Activated effector memory CD4-positive, alpha-beta T cell treated with anti-CD3 and anti-CD28 coated beads, Interleukin-2, amount 50 U/mL, for 16 hours (primary cell): ENCODE results near the gene MEIKIN.
"Not testable (repeated sequence)": the region's sequence is repeated elsewhere in the genome, so short reads cannot be mapped to it uniquely, and the experiment has no call there.

Experiments used
- DNase-seq: peaks from one replicate; pipeline ENCODE4 v3.0.0-alpha.2; 2020

MEIKIN gene

DNA sequence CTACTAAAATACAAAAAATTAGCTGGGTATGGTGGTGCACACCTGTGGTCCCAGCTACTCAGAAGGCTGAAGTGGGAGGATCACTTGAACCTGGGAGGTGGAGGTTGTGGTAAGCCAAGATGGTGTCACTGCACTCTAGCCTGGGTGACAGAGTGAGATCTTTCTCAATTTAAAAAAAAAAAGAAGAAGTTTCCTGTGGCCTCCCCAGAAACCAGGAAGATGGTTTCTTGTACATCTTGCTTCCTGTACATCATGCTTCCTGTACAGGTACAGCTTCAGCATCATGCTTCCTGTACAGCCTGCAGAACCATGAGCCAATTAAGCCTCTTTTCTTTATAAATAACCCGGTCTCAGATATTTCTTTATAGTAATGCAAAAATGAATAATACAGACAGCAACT, 43.2 kb downstream of the MEIKIN start:
- DNase-seq, result not testable (repeated sequence)

DNA sequence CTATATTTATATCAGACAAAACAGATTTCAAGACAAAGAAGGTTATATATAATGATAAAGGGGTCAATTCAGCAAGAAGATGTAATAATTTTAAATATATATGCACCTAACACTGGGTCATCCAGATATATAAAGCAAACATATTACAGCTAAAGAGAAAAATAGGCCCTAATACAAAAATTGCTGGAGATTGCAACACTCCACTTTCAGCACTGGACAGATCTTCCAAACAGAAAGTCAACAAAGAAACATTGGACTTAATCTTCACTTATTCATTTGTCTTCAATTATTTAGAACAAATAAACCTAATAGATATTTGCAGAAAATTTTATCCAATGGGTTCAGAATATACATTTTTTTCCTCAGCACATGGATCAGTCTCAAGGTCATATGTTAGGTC, 45.8 kb downstream of the MEIKIN start:
- no peak for DNase-seq

DNA sequence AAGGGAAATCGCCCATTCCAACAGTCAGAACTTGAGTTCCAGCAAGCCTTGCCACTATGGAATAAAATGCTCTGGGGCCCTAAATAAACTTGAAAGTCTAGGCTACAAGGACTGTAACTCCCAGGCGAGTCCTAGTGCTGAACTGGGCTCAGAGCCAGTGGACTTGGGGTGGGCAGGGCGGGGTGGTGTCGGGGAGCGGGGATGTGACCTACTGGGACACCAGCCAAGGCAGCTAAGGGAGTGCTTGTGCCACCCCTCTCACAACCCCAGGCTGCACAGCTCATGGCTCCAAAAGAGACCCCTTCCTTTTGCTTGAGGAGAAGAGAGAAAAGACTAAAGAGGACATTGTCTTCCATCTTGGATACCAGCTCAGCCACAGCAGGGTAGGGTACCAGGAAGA, 61.5 kb downstream of the MEIKIN start:
- no peak for DNase-seq

- DNase-seq, result no peak
Measured at GRCh38 chr5:131879705-131880104, 65.8 kb downstream of the MEIKIN start.

DNA sequence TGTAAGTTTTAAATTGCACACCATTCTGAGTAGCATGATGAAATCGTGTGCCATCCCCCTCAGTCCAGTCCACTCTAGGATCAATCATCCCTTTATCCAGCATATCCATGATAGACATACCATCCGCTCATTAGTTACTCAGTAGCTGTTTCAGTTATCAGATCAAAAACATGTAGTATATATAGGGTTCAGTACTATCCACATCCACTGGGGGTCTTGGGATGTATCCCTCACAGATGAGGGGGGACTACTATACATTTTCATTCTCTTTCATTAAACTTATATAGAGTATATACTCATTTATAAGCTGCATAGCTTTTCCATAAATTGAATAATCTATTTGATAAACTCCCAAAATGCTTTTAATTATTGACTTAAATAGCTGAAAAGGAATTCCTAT, 67.6 kb downstream of the MEIKIN start:
- DNase-seq, result no peak

DNA sequence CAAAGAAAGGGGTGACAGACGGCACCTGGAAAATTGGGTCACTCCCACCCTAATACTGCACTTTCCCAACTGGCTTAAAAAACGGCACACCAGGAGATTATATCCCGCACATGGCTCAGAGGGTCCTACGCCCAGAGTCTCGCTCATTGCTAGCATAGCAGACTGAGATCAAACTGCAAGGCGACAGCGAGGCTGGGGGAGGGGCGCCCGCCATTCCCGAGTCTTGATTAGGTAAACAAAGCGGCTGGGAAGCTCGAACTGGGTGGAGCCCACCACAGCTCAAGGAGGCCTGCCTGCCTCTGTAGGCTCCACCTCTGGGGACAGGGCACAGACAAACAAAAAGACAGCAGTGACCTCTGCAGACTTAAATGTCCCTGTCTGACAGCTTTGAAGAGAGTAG, 74.2 kb downstream of the MEIKIN start:
- not testable (repeated sequence) for DNase-seq

DNA sequence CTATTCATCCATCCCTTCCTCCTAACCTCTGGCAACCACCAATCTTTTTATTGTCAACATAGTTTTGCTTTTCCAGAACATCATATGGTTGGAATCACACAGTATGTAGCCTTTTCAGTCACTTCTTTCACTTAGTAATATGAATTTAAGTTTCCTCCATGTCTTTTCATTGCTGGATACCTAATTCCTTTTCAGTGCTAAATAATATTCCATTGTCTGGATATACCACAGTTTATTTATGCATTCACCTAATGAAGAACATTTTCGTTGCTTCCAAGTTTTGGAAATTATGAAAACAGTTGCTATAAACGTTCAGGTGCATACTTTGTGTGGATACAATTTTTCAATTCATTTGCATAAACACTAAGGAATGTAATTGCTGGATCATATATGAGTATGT, 77.9 kb downstream of the MEIKIN start:
- no peak for DNase-seq

DNA sequence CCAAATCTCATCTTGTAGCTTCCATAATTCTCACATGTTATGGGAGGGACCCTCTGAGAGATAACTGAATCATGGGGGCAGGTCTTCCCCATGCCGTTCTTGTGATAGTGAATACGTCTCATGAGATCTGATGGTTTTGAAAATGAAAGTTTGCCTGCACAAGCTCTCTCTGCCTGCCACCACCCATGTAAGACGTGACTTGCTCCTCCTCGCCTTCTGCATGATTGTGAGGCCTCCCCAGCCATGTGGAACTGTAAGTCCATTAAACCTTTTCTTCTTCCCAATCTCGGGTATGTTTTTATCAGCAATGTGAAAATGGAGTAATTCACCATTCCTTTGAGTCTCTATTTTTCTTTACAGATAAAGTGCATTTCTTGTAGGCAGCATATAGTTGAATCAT, 81.8 kb downstream of the MEIKIN start:
- no peak for DNase-seq

DNA sequence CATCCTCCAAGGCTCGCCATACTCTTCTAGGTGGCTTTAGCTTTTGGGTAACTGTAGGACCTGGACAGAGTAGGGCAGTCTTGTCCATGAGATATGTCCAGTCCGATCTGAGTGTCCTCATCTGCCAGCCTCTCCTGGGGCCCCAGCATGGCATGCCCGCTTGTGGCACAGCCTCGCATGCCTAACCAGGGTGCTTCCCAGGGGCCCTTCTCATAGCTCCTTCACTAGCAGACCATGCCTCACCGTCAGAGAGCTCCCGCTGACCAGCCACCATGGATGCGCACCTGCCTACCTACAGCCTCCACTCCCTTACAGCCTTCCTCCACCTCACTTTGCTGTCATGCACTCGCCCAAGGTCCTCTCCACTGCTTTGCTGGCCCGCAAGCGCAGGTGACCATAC, 88.1 kb downstream of the MEIKIN start:
- no peak for DNase-seq

DNA sequence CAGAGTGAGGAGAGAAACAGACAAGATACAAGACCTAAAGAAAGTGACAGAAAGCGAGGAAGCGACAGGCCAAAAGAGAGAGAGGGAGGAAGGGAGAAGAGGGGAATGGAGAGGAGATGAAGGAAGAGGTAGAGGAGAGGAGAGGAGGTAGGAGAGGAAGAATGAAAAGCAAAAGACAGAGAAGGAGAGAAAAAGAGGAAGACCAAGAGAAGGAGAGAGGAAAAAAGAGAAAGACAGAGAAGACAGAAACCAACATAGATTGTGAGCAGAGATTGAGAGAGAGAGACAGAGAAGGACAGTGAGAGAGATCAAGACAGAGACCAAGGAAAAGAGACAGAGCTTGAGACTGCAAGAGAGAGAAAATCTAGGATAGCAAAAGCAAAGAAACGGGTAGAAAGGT, 90.0 kb downstream of the MEIKIN start:
- DNase-seq, result no peak

DNA sequence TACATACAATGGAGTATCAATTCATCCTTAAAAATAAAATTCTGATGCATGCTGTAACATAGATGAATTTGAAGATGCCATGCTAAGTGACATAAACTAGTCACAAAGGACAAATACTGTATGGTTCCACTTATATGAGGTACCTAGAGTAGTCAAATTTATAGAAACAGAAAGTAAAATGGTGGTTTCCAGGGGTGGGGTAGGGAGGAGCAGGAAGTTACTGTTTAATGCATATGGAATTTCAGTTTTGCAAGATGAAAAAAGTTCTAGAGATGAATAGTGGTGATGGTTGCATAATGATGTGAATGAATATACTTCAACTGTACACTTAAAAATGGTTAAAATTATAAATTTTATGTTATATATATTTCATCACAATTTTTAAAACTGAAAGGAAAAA, 91.3 kb downstream of the MEIKIN start:
- no peak for DNase-seq

GRCh38 chr5:131848662-131849061, 96.8 kb downstream of the MEIKIN start:
- no peak for DNase-seq

DNA sequence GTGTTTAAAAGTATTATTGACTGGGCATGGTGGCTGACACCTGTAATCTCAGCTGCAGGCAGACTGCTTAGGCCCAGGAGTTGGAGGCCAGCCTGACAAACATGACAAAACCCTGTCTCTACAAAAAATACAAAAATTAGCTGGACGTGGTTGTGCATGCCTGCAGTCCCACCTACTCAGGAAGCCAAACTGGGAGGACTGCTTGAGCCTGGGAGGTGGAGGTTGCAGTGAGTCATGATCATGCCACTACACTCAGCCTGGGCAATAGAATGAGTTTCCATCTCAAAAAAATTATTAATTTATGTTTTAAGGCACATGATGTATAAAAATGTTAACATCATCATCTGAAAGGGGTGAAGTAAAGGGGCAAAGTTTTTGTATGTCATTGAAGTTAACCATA, 98.9 kb downstream of the MEIKIN start:
- no peak for DNase-seq

GRCh38 chr5:131845828-131846227, 99.6 kb downstream of the MEIKIN start:
- DNase-seq, result no peak

DNA sequence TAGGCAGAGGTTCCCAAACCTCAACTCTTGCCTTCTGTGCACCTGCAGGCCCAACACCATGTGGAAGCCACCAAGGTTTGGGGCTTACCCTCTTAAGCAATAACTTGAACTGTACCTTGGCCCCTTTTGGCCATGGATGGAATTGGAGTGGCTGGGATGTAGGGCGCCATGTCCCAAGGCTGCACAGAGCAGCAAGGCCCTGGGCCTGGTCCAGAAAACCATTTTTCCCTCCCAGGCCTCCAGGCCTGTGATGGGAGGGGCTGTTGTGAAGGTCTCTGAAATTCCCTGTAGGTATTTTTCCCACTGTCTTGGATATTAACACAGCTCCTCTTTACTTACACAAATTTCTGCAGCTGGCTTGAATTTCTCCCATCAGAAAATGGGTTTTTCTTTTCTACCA, 102.5 kb downstream of the MEIKIN start:
- not testable (repeated sequence) for DNase-seq

DNA sequence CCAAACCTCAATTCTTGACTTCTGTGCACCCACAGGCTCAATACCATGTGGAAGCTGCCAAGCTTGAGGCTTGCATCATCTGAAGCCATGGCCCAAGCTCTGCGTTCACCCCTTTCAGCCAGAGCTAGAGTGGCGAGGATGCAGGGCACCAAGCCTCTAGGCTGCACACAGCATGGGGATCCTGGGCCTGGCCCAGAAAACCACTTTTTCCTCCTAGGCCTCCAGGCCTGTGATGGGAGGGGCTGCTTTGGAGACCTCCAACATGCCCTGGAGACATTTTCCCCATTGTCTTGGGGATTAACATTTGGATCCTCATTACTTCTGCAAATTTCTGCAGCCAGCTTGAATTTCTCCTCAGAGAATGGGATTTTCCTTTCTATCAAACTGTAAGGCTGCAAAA, 112.8 kb downstream of the MEIKIN start:
- DNase-seq, result not testable (repeated sequence)

GRCh38 chr5:131825404-131826013, 120.0 kb downstream of the MEIKIN start:
- no peak for DNase-seq

DNA sequence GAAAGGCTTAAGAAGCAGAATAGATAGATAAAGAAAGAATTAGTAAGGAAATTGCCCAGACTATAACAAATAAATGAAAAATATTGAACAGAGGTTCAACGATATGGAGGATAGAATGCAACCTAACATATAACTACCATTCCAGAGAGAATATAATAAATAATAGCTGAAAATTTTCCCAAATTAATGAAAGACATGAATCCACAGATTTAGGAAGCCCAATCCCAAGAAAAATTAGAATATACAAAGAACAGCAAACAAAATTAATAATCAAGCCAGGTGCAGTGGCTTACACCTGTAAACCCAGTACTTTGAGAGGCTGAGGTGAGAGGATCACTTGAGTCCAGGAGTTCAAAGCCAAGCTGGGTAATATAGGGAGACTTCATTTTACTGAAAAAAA, 120.8 kb downstream of the MEIKIN start:
- no peak for DNase-seq

DNA sequence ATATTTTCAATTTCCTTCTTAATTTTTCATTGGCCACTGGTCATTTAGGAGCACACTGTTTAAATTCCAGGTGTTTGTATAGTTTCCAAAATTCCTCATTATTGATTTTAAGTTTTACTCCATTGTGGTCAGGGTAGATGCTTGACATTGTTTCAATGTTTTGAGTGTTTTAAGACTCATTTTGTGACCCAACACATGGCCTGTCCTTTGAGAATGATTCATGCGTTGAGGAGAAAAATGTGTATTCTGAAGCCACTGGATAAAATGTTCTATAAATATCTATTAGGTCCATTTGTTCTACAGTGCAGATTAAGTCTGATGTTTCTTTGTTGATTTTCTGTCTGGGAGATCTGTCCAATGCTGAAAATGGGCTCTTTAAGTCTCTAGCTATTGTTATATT, 124.2 kb downstream of the MEIKIN start:
- DNase-seq, result no peak

DNA sequence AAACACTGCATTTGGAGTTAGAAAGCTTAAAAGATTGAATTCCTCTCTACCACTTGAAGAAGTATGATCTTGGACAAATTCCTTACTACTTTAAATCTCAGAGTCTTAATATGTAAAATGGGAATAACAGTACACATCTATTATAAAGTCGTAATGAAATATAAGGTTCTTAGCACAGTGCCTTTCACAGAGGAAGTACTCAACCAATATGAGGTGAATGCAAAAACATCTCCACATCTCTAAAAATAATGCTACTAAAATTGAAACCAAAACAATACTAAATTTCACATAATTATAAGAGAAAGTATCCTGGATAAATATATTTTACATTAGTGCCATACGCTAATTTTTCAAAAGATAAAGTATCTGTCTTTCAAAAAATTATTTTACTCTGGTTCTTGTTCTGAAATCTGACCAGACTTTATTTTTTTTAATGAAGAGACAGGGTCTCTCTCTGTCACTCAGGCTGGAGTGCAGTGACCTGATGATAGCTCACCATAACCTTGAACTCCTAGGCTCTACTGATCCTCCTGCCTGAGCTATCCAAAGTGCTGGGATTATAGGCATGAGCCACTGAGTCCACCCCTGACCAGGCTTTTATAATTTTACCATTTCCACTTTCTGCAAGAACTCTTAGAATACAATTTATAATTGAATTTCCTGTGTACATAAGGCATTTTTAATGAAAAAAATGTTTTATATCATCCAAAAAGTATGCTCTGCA, 127.3 kb downstream of the MEIKIN start:
- no peak for DNase-seq

GRCh38 chr5:131814990-131815389, 130.5 kb downstream of the MEIKIN start:
- no peak for DNase-seq

DNA sequence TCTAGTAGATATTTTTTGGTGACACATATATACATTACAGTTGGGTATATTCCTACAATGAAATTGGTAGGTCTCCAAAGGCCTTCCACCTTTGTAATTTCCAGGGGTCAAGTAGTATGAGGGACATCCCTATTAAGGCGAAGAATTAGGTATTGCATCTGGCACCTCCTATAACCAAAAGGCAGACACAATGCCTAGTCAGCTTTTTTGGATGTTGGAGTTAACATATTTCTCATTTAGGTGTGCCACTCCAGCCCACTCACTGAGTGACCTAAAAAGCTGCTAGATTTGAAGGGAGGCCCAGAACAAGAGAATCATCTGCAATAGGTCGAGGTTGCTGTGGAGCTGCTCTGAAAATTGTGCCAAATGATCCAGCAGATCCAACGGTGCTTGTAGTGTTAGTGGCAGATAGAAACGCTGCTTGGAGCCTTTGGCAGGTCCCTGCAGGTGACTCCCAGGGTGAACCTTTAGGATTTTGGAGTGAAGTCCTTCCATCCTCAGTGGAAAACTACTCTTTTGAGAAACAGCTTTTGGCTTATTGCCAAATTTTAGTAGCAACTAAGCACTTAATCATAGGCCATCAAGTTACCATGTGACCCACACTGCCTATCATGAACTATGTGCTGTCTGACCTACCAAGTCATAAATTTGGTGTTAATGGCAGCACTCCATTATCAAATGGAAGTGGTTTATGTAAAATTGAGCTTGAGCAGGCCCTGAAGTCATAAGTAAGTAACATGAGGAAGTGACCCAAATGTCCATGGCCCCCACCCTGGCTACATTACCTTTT, 132.9 kb downstream of the MEIKIN start:
- DNase-seq, result no peak

- DNase-seq, result no peak
Measured at GRCh38 chr5:131810510-131811249, 134.8 kb downstream of the MEIKIN start.
